SK-N-SH (cell line): ENCODE results near the gene RAD23A. TPM values are rescaled to one million over a fixed set of nuclear protein-coding genes. Genes with fewer than 3 reads are reported as not detected.

Experiments
- CTCF ChIA-PET: fragments of 300-600, 350-600 bp; formaldehyde crosslinking; extraction: SDS; loops from one replicate; lab custom pipeline; 2021; lab: Yijun Ruan, JAX
- POLR2A ChIA-PET: fragments of 350-600 bp; sonication (Branson Sonifier 250); formaldehyde crosslinking; extraction: SDS; loops from one replicate; lab custom pipeline; 2020; ENCODE audit warnings: antibody characterized with exemption, inconsistent platforms; lab: Yijun Ruan, JAX
- DNase-seq: peaks from one replicate; pipeline ENCODE4 v3.0.0; 2012
- H2AFZ ChIP-seq: fragments of 200-600 bp; sonication (generic); 2 replicates; pipeline ENCODE4 v1.8.1; 2016; ENCODE audit warnings: antibody characterized with exemption, mild to moderate bottlenecking, low read depth
- H3F3A ChIP-seq: fragments of 200-600 bp; sonication (generic); replicated peaks from 2 replicates; pipeline ENCODE3; 2016; ENCODE audit warnings: antibody characterized with exemption, mild to moderate bottlenecking; ENCODE audit not compliant: insufficient read depth
- H3K27ac ChIP-seq, 2 experiments: fragments of 200-500 bp in 1 of 2; fragments of 200-600 bp in 1 of 2; sonication (Bioruptor generic) in 1 of 2; sonication (generic), shearing (Covaris generic) in 1 of 2; 2 replicates each; pipeline versions ENCODE4 v1.5.1 to v1.6.1; 2014 to 2016; ENCODE audit warnings: low read depth in 2 of 2, inconsistent platforms in 1 of 2, low read length in 1 of 2, mild to moderate bottlenecking in 1 of 2, mixed read lengths in 1 of 2
- H3K27me3 ChIP-seq: fragments of 200-600 bp; sonication (generic), shearing (Covaris generic); 2 replicates; pipeline ENCODE4 v1.6.1; 2016; ENCODE audit warnings: mixed run types; ENCODE audit not compliant: insufficient read depth
- H3K36me3 ChIP-seq, 2 experiments: fragments of 200-500 bp in 1 of 2; fragments of 200-600 bp in 1 of 2; sonication (Bioruptor generic) in 1 of 2; sonication (generic) in 1 of 2; replicated peaks in 1 of 2; 2 replicates each; pipeline versions ENCODE3 to v1.5.1; 2014 to 2016; ENCODE audit warnings: low read length in 1 of 2, mild to moderate bottlenecking in 1 of 2; ENCODE audit not compliant: insufficient read depth in 2 of 2, control insufficient read depth in 1 of 2
- H3K4me1 ChIP-seq, 2 experiments: fragments of 200-500 bp in 1 of 2; fragments of 200-600 bp in 1 of 2; sonication (Bioruptor generic) in 1 of 2; sonication (generic), shearing (Covaris generic) in 1 of 2; 2 replicates each; pipeline versions ENCODE4 v1.5.1 to v1.6.1; 2014 to 2016; ENCODE audit warnings: low read depth in 1 of 2, low read length in 1 of 2, mixed run types in 1 of 2; ENCODE audit not compliant: insufficient read depth in 2 of 2, control insufficient read depth in 1 of 2
- H3K4me2 ChIP-seq: fragments of 200-600 bp; sonication (generic), shearing (Covaris generic); 2 replicates; pipeline ENCODE4 v1.6.1; 2017; ENCODE audit warnings: mixed run types
- H3K4me3 ChIP-seq, 2 experiments: fragments of 200-500 bp in 1 of 2; fragments of 200-600 bp in 1 of 2; sonication (Bioruptor generic) in 1 of 2; sonication (generic), shearing (Covaris generic) in 1 of 2; 2 replicates each; pipeline versions ENCODE4 v1.5.1 to v1.8.1; 2014 to 2016; ENCODE audit warnings: low read depth in 2 of 2, inconsistent platforms in 1 of 2, low read length in 1 of 2, mild to moderate bottlenecking in 1 of 2, mixed read lengths in 1 of 2, moderate library complexity in 1 of 2
- H3K79me2 ChIP-seq: fragments of 200-600 bp; sonication (generic); 2 replicates; pipeline ENCODE4 v1.8.1; 2017; ENCODE audit warnings: mild to moderate bottlenecking; ENCODE audit not compliant: insufficient read depth
- H3K9ac ChIP-seq: fragments of 200-600 bp; sonication (generic); 2 replicates; pipeline ENCODE4 v1.6.1; 2017; ENCODE audit warnings: mixed run types
- H3K9me2 ChIP-seq: fragments of 200-600 bp; sonication (generic); 2 replicates; pipeline ENCODE4 v1.6.1; 2017; ENCODE audit warnings: mixed run types
- H3K9me3 ChIP-seq: fragments of 200-600 bp; sonication (generic); 2 replicates; pipeline ENCODE4 v1.6.1; 2017; ENCODE audit warnings: mixed run types, mild to moderate bottlenecking, moderate library complexity
- H4K20me1 ChIP-seq: fragments of 200-600 bp; sonication (generic); 2 replicates; pipeline ENCODE4 v1.6.1; 2017; ENCODE audit warnings: mild to moderate bottlenecking, mixed run types; ENCODE audit not compliant: insufficient read depth
- ELF1 ChIP-seq: IDR thresholded peaks from 2 replicates; pipeline ENCODE4 v1.4.0; 2012
- EZH2phosphoT487 ChIP-seq: fragments of 200-600 bp; sonication (generic); IDR thresholded peaks from 2 replicates; pipeline ENCODE4 v1.6.1; 2017; ENCODE audit warnings: low read depth, mixed run types, mild to moderate bottlenecking, antibody characterized with exemption, moderate library complexity, borderline replicate concordance
- FOSL2 ChIP-seq: IDR thresholded peaks from 2 replicates; pipeline ENCODE4 v1.4.0; 2012; ENCODE audit warnings: low read depth, mild to moderate bottlenecking, moderate library complexity, borderline replicate concordance
- GABPA ChIP-seq: IDR thresholded peaks from 2 replicates; pipeline ENCODE4 v1.4.0; 2012; ENCODE audit warnings: low read depth, mild to moderate bottlenecking
- GATA2 ChIP-seq: sonication (generic); formaldehyde crosslinking; IDR thresholded peaks from 2 replicates; pipeline ENCODE4 v1.5.0; 2020; ENCODE audit warnings: mild to moderate bottlenecking, missing genetic modification reagents
- MXI1 ChIP-seq: IDR thresholded peaks from 2 replicates; pipeline ENCODE4 v1.6.1; 2012; ENCODE audit warnings: mild to moderate bottlenecking, low read depth, low read length, improper control_type of control experiment
- NFIC ChIP-seq: IDR thresholded peaks from 2 replicates; pipeline ENCODE4 v1.4.0; 2012; ENCODE audit warnings: borderline replicate concordance
- POLR2AphosphoS5 ChIP-seq: IDR thresholded peaks from 2 replicates; pipeline ENCODE4 v1.6.1; 2012; ENCODE audit warnings: low read depth, low read length
- RCOR1 ChIP-seq: fragments of 150-350 bp; IDR thresholded peaks from 2 replicates; pipeline ENCODE4 v1.6.1; 2017; ENCODE audit warnings: antibody characterized with exemption, low read length
- RFX5 ChIP-seq: IDR thresholded peaks from 2 replicates; pipeline ENCODE4 v1.6.1; 2012; ENCODE audit warnings: mild to moderate bottlenecking, improper control_type of control experiment, low read length
- TEAD4 ChIP-seq: IDR thresholded peaks from 2 replicates; pipeline ENCODE4 v1.4.0; 2012; ENCODE audit warnings: mild to moderate bottlenecking, borderline replicate concordance; ENCODE audit not compliant: insufficient read depth
- WGBS: methylation state at CpG from one replicate; pipeline ENCODE4 v1.1.6; 2017; ENCODE audit warnings: low lambda C conversion rate; 5-methylcytosine and 5-hydroxymethylcytosine counted together
- polyA plus RNA-seq, 3 experiments: library from polyadenylated mRNA; depleted of rRNA; stranded (reverse); fragments of >200 nt; gene quantifications; 2 replicates each; pipeline ENCODE4 v1.2.3, GENCODE V29; 2012
- TF ChIP-seq, protein P1 (sequence below): IDR thresholded peaks from 2 replicates; pipeline ENCODE4 v1.4.0; 2012; ENCODE audit warnings: low read depth, borderline replicate concordance
- TF ChIP-seq, protein P2 (sequence below): fragments of 150-350 bp; IDR thresholded peaks from 2 replicates; pipeline ENCODE4 v1.6.1; 2016; ENCODE audit warnings: mild to moderate bottlenecking, low read depth, low read length
- TF ChIP-seq, protein P3 (sequence below): IDR thresholded peaks from 2 replicates; pipeline ENCODE4 v1.4.0; 2012; ENCODE audit warnings: low read depth
- TF ChIP-seq, protein P4 (sequence below): fragments of 200-600 bp; sonication (generic); IDR thresholded peaks from 2 replicates; pipeline ENCODE4 v1.6.1; 2017; ENCODE audit warnings: antibody characterized with exemption, mild to moderate bottlenecking, moderate library complexity

The RAD23A gene
- polyA plus RNA-seq, 1 of the 3 experiments (the other 2 are of a cell fraction), result 116 TPM

DNA sequence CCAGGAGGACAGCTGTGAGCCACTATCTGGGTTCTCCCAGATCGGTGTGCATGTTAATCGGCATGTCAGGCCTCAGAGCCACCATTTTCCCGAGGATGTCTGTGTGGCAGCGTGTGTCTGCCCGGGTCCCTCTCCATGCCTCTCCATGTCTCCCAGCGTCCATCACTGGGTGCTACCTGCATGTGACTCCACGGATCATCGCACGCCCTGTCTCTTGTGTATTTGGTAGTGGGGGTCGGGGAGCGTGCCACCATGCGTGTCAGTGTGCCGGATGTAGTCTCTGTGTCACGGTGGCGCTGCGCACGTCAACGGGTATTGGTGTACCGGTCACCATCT is 55.5 kb downstream of the RAD23A start:
- CTCF ChIA-PET, result interaction anchor here (0.8 to 2.3 kb wide), 4 partner anchors 9 to 93 kb away, joined by 3 to 8 read pairs (median 6); no protein-coding TSS in a partner anchor
- no peak for DNase-seq
- H3K9ac ChIP-seq, result no peak overlapping the region
- H3K9me2 ChIP-seq, result no peaks in the 10 kb centered on the region
- peaks cover 0 to 9% of the 10 kb centered on the region in 2 experiments; a peak in 1 of 4 replicates for H3K4me1 ChIP-seq
- H3K36me3 ChIP-seq, result no peaks in the 10 kb centered on the region
- TF ChIP-seq FOSL2 (no peak), GABPA (no peak), RFX5 (no peak), TEAD4 (no peak), ELF1 (no peak), POLR2AphosphoS5 (no peak), NFIC (no peak)
- TF ChIP-seq, protein P1, sequence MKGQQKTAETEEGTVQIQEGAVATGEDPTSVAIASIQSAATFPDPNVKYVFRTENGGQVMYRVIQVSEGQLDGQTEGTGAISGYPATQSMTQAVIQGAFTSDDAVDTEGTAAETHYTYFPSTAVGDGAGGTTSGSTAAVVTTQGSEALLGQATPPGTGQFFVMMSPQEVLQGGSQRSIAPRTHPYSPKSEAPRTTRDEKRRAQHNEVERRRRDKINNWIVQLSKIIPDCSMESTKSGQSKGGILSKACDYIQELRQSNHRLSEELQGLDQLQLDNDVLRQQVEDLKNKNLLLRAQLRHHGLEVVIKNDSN, result no peak
- TF ChIP-seq, all 33 proteins: peak for 0
- no peak overlapping the region for H3K4me3 ChIP-seq
- H3K79me2 ChIP-seq, result peaks cover 48% of the 10 kb centered on the region
- POLR2A ChIA-PET, result no interaction called here
- H3K27me3 ChIP-seq, result no peaks in the 10 kb centered on the region
- 90% methylated on average over 8 of the region's 19 CpGs for WGBS
- peaks cover 9% of the 10 kb centered on the region; the same call in 1 of the 2 replicates for H4K20me1 ChIP-seq
- no peak overlapping the region for H3K4me2 ChIP-seq
- no peak overlapping the region for H2AFZ ChIP-seq
- H3F3A ChIP-seq, result no peaks in the 10 kb centered on the region
- no peak overlapping the region for H3K27ac ChIP-seq
- no peaks in the 10 kb centered on the region for H3K9me3 ChIP-seq

DNA sequence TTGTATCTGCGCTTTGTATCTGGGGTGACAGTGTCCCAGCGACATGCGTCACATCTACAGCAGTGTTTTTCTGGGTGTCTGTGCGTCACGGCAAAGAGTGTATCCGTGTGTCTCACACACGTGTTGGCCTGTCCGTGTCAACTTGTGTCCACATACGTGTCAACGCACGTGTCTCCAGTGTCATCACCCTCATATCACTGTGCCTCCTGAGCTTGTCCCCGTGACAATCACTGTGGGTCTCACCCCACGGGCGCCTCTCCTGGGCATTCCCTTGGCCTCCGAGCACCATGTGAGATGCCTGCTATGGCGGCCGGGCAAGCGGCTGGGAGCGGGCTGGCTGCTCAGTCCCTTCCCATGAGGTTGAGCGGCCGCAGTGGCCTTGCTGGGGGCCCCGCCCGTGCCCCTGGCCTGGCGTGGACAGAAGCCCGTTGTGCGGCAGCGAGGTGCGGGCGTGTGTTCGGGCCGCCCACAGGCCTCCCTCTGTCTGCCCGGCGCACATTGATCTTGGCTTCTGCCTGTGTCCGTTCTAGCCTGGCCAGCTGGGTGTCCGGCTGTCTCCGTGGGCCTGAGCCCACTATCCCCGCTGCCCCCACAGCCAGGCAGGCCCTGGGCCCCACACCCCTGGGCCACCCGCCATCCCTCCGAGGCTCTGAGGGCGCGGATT is 56.0 kb downstream of the RAD23A start:
- TF ChIP-seq GATA2 (CRISPR knock-in tag) (no peak), GABPA (no peak), ELF1 (no peak), RCOR1 (no peak), MXI1 (no peak), EZH2phosphoT487 (no peak)
- TF ChIP-seq, protein P2, sequence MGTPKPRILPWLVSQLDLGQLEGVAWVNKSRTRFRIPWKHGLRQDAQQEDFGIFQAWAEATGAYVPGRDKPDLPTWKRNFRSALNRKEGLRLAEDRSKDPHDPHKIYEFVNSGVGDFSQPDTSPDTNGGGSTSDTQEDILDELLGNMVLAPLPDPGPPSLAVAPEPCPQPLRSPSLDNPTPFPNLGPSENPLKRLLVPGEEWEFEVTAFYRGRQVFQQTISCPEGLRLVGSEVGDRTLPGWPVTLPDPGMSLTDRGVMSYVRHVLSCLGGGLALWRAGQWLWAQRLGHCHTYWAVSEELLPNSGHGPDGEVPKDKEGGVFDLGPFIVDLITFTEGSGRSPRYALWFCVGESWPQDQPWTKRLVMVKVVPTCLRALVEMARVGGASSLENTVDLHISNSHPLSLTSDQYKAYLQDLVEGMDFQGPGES, result no peak
- TF ChIP-seq, protein P3, sequence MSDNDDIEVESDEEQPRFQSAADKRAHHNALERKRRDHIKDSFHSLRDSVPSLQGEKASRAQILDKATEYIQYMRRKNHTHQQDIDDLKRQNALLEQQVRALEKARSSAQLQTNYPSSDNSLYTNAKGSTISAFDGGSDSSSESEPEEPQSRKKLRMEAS, result no peak
- TF ChIP-seq, protein P4, sequence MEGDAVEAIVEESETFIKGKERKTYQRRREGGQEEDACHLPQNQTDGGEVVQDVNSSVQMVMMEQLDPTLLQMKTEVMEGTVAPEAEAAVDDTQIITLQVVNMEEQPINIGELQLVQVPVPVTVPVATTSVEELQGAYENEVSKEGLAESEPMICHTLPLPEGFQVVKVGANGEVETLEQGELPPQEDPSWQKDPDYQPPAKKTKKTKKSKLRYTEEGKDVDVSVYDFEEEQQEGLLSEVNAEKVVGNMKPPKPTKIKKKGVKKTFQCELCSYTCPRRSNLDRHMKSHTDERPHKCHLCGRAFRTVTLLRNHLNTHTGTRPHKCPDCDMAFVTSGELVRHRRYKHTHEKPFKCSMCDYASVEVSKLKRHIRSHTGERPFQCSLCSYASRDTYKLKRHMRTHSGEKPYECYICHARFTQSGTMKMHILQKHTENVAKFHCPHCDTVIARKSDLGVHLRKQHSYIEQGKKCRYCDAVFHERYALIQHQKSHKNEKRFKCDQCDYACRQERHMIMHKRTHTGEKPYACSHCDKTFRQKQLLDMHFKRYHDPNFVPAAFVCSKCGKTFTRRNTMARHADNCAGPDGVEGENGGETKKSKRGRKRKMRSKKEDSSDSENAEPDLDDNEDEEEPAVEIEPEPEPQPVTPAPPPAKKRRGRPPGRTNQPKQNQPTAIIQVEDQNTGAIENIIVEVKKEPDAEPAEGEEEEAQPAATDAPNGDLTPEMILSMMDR, result no peak
- H3F3A ChIP-seq, result no peaks in the 10 kb centered on the region
- peaks cover 43% of the 10 kb centered on the region for H3K79me2 ChIP-seq
- H4K20me1 ChIP-seq, result peaks cover 9% of the 10 kb centered on the region; the same call in 1 of the 2 replicates
- DNase-seq, result no peak
- peaks cover 0 to 7% of the 10 kb centered on the region in 2 experiments; a peak in 1 of 4 replicates for H3K4me1 ChIP-seq
- no peak overlapping the region for H3K9ac ChIP-seq
- no peak overlapping the region for H3K4me3 ChIP-seq
- WGBS, result 96% methylated on average over 41 of the region's 41 CpGs
- POLR2A ChIA-PET, result no interaction called here
- no peak overlapping the region for H3K27ac ChIP-seq
- H3K36me3 ChIP-seq, result no peaks in the 10 kb centered on the region
- H3K27me3 ChIP-seq, result no peaks in the 10 kb centered on the region
- CTCF ChIA-PET, result interaction anchor here (1.2 to 2.9 kb wide), 4 partner anchors 18 to 92 kb away, joined by 3 to 10 read pairs (median 7); no protein-coding TSS in a partner anchor
- H2AFZ ChIP-seq, result no peak overlapping the region
- H3K9me2 ChIP-seq, result no peaks in the 10 kb centered on the region
- no peaks in the 10 kb centered on the region for H3K9me3 ChIP-seq
- no peak overlapping the region for H3K4me2 ChIP-seq
